K562 (cell line): Measurements from ENCODE around the gene ADORA3. TPM values are rescaled to one million over a fixed set of nuclear protein-coding genes. Genes with fewer than 3 reads are reported as not detected.
A peak's percentile ranks its signal among the peaks of the same experiment; 100 is the strongest.

Source experiments
- ATF1 ChIP-seq, 2 experiments: fragments of 450-650 bp in 1 of 2; IDR thresholded peaks; 2 replicates each; pipeline ENCODE4 v1.6.1; 2016; ENCODE audit warnings: missing compliant biosample characterization in 1 of 2, missing genetic modification characterization in 1 of 2
- CREB3 ChIP-seq: fragments of 450-650 bp; conservative IDR thresholded peaks from 2 replicates; pipeline ENCODE4 v1.6.1; 2016; ENCODE audit warnings: missing genetic modification characterization, low read depth, mild to moderate bottlenecking, missing compliant biosample characterization, moderate library complexity
- E2F3 ChIP-seq: fragments of 250-450 bp; sonication (Bioruptor Pico); IDR thresholded peaks from 2 replicates; pipeline ENCODE4 v1.4.0; 2020; ENCODE audit warnings: mild to moderate bottlenecking
- ELK3 ChIP-seq: fragments of 450-650 bp; formaldehyde crosslinking; IDR thresholded peaks from 2 replicates; pipeline ENCODE4 v1.4.0; 2020; ENCODE audit warnings: mild to moderate bottlenecking
- FOXA3 ChIP-seq, 2 experiments: fragments of 450-650 bp in 1 of 2; sonication (generic) in 1 of 2; formaldehyde crosslinking; IDR thresholded peaks in 1 of 2; conservative IDR thresholded peaks in 1 of 2; 2 replicates each; pipeline versions ENCODE4 v1.4.0 to v1.8.0; 2020 to 2022; ENCODE audit warnings: mild to moderate bottlenecking in 2 of 2, missing genetic modification reagents in 1 of 2
- PYGO2 ChIP-seq: fragments of 450-650 bp; IDR thresholded peaks from 2 replicates; pipeline ENCODE4 v1.6.1; 2016; ENCODE audit warnings: mild to moderate bottlenecking, missing genetic modification characterization, moderate library complexity, missing compliant biosample characterization
- RCOR1 ChIP-seq, 2 experiments: IDR thresholded peaks; 2 replicates each; pipeline ENCODE4 v1.6.1; 2012; ENCODE audit warnings: low read depth in 2 of 2, low read length in 2 of 2, borderline replicate concordance in 1 of 2, improper control_type of control experiment in 1 of 2
- XRCC4 ChIP-seq: IDR thresholded peaks from one replicate; pipeline ENCODE4 v1.6.1; 2011; ENCODE audit not compliant: insufficient read depth, insufficient read length; ENCODE audit errors: extremely low read depth
- ZBTB34 ChIP-seq: fragments of 250-450 bp; sonication (Bioruptor Pico); IDR thresholded peaks from 2 replicates; pipeline ENCODE4 v1.8.0; 2021; ENCODE audit warnings: mild to moderate bottlenecking, moderate library complexity
- ZNF280A ChIP-seq: fragments of 450-650 bp; IDR thresholded peaks from 2 replicates; pipeline ENCODE4 v1.6.1; 2018; ENCODE audit warnings: mild to moderate bottlenecking, low read depth; ENCODE audit not compliant: partially characterized antibody
- ZNF280B ChIP-seq: fragments of 250-450 bp; sonication (Bioruptor Pico); IDR thresholded peaks from 2 replicates; pipeline ENCODE4 v1.5.1; 2021; ENCODE audit warnings: mild to moderate bottlenecking
- polyA plus RNA-seq, 8 experiments: library from polyadenylated mRNA; depleted of rRNA in 4 of 8; stranded (reverse) in 5 of 8; unstranded in 3 of 8; fragments of >200 nt; fragmentation: Nextera tagmentation in 2 of 8; fragmentation: Illumina TruSeq in 1 of 8; extraction: Ambion mirVana in 2 of 8; extraction: Trizol in 1 of 8; gene quantifications; 2 replicates each; pipeline versions ENCODE4 v1.2.1 to v1.2.3, GENCODE V29; 2011 to 2014; ENCODE audit warnings: inconsistent platforms in 1 of 8, missing spikeins in 1 of 8
- total RNA-seq, 7 experiments: library from RNA; depleted of rRNA in 6 of 7; stranded (reverse); fragments of >200 nt in 6 of 7; fragmentation: Illumina TruSeq in 2 of 7; extraction: Trizol in 2 of 7; gene quantifications; 2 replicates each; pipeline versions ENCODE4 v1.2.1 to v1.2.3, GENCODE V29; 2011 to 2021; ENCODE audit warnings: low replicate concordance in 1 of 7

ADORA3 gene
- total and polyA plus RNA-seq, 9 of the 15 experiments (the other 6 are each of a cell fraction or from before 2014, with no cell fraction given): 0.09 to 0.35 (median 0.16) TPM; not detected in 3

- TF ChIP-seq ELK3 (CRISPR knock-in tag) (no peak), ZBTB34 (CRISPR knock-in tag) (no peak), ZNF280A (no peak), XRCC4 (no peak), ZNF280B (CRISPR knock-in tag) (peak; percentile 55; the same call in 1 of the 2 replicates), ATF1 (CRISPR knock-in tag; IDR thresholded peaks at IDR 0.05) (no peak), ATF1 (tag; IDR thresholded peaks at IDR 0.05) (peak; percentile 54), FOXA3 (CRISPR knock-in tag; conservative IDR thresholded peaks at IDR 0.05 in 1 of 2, IDR thresholded peaks at IDR 0.05 in 1 of 2) (no peak), CREB3 (tag) (no peak), E2F3 (CRISPR knock-in tag) (no peak), RCOR1 (IDR thresholded peaks at IDR 0.05; ENCODE audit: borderline replicate concordance in 1 of 2, low read depth in 2 of 2, low read length in 2 of 2) (no peak), PYGO2 (tag) (no peak)
Observed at GRCh38 chr1:111516005-111516535, 12.6 kb upstream of the ADORA3 start (continued).
